ENCODE data around the gene CHST3.

CHST3 gene

DNA sequence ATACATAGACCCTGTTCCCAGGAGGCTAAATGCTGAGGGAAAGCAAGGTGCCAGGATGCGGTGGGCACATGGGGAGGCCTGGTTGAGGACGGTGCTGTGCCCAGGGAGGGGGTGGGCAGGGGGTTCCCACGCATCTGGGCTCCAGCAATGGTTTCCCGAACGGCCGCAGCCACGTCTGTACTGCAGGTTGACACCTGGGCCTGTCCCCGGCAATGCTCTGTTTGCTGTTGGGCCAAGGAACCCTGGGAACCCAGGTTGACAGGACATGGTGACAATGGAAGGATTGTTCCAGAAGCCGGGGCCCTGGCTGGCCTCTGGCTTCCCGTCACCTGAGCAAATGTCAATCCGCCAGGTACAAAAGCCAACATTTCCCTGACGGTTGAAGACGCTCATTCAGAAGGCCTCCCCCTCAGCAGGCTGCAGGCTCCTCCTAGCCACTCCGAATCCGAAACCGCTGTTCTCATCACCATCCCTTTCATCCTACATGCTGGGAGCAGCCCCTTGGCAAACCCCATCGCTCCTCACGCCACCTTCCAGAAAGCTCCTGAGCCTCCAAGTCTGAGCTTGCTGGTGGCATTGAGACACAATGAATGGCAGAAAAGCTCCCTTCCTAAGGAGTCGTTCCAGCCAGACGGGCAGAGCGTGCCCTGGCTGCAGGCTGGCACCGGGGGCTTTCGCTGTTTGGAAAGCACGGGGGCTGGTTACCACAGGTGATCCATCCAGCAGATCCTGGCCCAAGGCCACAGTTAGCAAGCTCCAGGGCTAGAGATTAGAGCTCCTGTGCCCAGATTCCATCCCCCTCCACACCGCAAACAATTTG, 92.9 kb downstream of the CHST3 start:
- no peak for DNase-seq (ENCODE audit: low read depth)

DNA sequence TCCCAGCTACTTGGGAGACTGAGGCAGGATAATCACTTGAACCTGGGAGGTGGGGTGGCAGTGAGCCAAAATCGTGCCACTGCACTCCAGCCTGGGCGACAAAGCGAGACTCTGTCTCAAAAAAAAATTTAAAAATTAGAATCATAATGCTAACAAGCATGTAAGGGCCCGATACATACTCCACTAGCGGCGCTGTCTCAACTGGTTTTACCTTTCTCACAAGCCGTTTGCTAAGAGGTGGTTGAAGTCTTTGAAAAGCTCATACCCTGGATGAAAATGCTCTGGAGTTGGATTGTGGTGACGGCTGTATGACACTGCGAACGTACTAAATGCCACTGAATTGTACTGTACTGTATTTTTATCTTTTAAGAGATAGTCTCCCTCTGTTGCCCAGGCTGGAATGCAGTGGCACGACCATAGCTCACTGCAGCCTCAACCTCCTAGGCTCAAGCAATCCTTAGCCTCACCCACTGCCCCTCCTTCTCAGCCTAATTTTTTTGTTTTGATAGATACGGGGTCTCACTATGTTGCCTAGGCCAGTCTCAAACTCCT, 94.2 kb downstream of the CHST3 start:
- DNase-seq (ENCODE audit: low read depth), result no peak

DNA sequence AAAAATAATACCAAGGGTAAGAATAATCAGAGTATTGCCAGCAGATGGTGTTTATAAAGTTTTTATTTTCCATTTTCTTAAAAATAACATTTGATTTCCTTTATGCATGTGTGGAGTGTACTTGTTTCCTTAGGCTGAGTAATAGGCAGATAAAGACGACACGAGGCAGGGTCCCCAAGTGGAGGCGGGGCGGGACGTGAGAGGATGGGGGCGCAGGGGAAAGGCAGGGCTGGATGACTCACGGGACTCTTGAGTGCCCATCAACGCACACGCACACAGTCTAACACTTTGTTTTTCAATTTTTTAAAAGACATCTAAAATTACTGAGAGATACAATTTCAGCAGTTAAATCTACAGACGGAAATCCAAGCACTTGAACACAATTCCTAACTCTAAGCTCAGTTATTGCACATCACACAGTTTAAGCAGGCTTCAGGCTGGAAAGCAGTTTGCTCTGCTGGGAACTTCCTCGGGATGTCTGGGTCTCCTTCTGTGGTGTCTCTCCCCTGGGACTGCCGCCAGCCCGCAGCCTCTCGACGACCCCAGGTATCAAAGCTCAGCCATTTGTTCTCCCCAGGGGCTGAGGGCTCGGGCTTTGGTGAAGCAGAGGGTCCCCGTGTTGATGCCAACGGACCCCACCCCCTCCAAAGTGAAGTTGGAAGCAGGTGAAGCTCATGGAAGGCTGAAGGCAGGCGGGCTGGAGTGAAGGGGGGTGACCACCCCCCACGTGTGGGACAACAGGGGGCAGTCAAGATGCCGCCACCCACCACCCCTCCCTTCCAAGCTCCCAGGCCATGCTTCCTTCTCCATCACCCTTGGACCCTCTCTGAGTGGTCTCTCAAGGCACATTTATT, 95.0 kb downstream of the CHST3 start:
- no peak for DNase-seq (ENCODE audit: low read depth)

DNA sequence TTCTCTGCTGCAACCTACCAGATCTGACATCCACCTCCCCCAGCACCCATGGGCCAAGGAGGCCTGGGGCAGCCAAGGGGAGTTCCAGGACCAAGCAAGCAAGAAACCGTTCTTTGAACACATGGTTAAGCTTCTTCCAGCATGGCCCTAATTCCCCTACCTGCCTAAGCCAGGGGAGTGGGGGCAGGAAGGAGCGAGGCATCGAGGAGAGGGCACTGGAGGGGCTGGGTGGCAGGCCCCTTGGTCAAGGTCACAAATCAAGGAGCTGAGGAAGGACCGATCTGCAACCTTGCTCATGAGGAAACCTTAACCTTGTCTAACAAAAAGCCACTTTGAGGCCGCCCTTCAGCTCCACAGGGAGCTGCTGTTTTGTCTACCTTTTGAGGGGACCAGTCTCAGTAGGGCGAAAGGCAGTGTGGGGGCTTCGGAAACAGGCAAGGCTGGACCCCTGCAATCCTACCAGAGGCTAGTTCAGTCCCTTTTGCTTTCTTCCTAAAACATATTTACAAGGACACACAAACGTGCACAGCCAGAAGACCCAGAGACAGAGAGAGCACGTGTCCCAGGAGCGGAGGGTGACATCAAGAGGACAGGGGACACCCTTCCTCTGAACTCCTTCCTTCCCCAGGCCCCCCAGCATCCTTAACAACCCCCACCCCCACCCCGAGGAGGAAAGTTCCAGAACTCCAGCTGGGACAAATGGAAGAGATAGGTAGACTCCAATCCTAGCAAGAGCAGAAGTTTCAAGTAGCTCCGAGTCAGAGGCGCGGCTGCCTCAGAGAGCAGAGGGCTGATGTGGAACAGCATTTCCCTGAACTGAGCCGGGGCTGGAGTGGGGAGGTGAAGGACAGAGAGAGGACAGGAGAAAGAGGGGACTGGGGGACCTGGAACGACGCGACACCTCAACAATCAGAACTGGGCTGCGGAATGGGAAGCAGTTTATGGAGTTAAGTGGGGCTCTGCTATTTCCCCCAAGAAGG, 95.9 kb downstream of the CHST3 start:
- DNase-seq (ENCODE audit: low read depth), result no peak

DNA sequence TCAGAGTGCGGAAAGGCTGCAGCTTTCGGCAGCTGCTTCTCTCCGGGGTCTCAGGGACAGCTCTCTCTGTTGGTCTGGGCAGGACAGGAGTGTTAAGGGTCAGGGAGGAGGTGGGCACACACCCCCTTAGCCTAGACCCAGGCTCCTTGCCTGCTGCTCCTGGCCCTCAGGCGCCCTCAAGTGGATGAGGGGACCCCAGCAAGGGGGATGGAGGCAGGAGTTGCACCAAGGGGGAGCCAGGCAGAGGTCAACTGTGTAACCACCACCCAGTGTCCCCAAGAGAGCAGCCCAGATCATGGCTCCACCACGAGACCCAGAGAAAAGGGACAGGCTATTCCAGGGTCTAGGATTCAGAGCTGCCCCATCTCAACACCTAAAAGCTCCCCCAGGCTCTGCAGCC, 97.3 kb downstream of the CHST3 start:
- no peak for DNase-seq (ENCODE audit: low read depth)

DNA sequence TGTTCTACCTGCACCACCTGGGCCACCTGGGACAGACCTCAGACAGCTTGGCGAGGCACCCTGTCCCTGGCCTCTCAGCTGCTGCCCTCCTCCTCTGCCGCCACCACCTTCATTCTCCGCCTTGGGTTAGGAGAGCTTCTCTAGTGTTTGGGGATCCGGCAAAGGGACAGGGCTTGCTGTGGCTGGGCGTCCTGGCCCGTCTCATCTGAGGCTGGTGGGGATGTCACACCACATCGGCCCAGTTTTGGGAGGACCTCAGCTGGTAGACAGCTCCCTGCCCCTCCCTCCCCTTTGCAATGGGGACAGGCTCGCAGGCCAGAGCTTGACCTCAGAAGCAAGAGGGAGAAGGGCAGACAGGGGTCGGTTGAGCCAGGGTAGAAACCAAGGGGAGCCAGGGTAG, 97.7 kb downstream of the CHST3 start:
- DNase-seq (ENCODE audit: low read depth), result no peak

DNA sequence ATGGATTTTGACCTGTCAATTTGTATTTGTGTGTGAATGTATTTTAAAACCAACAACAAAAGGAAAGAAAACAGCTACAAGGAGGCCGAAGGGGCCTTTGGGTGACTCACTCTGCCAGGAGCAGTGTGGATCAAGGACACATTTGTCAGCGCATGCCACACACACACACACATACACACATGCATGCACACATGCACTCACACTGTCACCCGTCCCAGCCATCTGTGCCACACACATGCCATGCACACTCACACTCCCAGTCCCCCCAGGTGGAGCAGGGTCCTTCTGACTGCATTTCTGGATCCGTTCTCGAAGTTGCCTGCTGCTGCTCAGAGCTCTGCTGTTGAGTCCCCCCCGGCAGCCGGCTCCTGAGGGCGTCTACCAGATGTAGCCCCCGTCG, 98.2 kb downstream of the CHST3 start:
- DNase-seq (ENCODE audit: low read depth), result no peak
